Umbilical cord (tissue), 2 donors: ENCODE results near the gene RIT2. TPM values are rescaled to one million over a fixed set of nuclear protein-coding genes. Genes with fewer than 3 reads are reported as not detected.
"Not testable (repeated sequence)": the region's sequence is repeated elsewhere in the genome, so short reads cannot be mapped to it uniquely, and the experiment has no call there.

ENCODE experiments used
- DNase-seq: peaks from one replicate; pipeline ENCODE4 v3.0.0-alpha.2; 2015; ENCODE audit warnings: low spot score
- total RNA-seq: library from RNA; depleted of rRNA; stranded (reverse); fragments of >200 nt; gene quantifications from one replicate; pipeline ENCODE4 v1.2.3, GENCODE V29; 2014; ENCODE audit warnings: low replicate concordance; ENCODE audit not compliant: insufficient read depth

The RIT2 gene
- total RNA-seq, 1 donor from 2014 or later, result not detected

GRCh38 chr18:42760290-42760689, 355.2 kb downstream of the RIT2 start:
- no peak for DNase-seq

GRCh38 chr18:42758852-42759251, 356.6 kb downstream of the RIT2 start:
- peak; percentile 28 for DNase-seq

DNA sequence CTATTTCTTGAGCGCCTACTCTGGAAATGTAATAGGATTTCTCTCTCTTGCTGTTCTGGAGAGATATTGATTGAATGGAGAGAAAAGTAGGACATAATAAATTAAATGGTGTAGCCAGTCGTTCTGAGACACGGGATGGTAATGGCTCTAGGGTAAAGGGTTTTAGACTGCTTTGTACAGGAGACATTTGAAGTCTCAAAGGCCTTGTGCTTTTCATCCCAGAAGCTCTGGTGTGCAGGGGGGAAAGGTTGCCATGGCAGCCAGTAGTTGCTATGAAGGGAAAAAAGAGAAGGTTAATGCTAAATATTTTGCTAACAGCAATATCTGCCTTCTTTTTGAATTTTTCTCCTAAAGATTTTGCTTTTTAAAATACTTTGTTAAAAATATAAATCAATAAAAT, 359.3 kb downstream of the RIT2 start:
- no peak for DNase-seq

DNA sequence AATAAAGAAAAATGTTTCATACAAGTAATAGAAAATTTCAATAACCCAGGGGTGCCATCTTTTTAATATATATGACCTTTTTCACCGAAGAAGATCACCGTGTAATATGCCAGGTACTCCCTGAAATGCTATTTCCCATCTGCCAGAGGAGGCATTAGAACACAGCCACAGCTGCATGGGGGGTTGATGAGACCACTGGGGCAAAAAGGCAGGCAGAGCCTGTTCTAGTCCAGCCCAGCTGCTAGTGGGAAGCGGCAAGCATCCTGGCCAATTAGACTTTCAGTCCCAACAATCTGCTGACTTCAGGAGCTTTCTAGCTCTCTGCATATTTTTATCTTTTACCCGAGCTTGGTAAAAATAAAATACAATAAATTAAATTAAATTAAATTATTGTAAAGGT, 362.6 kb downstream of the RIT2 start:
- no peak for DNase-seq

- DNase-seq, result no peak
Observed at GRCh38 chr18:42746794-42747193, 368.7 kb downstream of the RIT2 start.

DNA sequence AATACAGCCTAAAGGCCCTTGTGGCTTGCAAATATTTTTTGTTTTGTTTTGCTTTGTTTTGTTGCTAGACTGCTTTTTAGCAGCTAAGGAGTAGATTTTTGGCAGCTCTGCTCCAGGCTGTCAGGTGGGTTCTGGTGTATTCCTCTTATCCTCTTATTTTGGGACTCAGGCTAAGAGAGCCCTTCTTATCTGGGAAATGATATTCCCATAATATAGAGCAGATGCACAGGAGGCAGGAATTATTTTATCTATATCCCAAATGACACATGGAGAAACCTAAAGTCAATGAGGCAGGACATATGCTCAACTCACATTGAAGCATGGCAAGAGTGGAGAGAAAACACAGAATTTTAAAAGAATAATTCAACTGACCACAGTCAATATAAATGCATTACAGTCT, 369.6 kb downstream of the RIT2 start:
- DNase-seq, result peak; percentile 23

DNA sequence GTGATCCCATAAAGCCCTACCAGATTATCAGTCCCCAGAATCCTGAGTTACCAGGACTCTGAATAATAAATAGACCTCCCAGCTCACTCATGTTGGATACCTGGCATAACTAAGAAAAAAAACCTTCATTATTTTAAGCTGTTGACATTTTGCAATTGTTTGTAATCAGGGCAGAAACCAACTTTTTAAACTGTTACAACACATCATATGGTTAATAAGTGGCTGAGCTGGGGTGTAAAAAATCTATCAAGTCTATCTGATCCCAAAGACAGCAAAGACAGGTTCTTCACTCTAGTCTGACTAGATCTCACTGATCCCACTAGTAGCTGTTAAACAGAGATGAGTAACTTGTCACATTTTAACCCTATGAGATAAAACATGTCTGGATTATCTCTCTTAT, 370.3 kb downstream of the RIT2 start:
- DNase-seq, result peak; percentile 8

DNA sequence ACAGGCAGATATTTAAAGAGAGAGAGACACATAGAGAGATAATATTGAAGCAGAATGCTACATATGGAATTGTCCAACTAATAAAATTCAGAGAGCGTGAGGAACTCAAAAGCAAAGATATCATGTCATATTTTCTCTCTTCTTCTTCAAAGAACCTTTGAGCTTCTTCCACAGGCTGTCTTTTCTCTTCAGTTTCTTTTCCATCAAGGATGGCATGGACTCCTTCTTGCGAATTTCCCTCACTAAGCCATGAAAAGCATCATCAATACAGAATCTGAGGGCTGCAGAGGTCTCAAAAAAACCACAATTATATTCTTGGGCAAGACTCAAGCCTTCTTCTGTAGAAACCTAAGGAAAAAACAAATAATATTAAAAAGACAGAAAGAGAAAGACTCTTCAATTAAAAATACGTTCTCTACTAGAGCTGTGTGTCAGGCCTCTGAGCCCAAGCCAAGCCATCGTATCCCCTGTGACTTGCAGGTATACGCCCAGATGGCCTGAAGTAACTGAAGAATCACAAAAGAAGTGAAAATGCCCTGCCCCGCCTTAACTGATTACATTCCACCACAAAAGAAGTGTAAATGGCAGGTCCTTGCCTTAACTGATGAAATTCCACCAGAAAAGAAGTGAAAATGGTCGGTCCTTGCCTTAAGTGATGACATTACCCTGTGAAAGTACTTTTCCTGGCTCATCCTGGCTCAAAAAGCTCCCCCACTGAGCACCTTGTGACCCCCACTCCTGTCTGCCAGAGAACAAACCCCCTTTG, 371.9 kb downstream of the RIT2 start:
- DNase-seq, result no peak

DNA sequence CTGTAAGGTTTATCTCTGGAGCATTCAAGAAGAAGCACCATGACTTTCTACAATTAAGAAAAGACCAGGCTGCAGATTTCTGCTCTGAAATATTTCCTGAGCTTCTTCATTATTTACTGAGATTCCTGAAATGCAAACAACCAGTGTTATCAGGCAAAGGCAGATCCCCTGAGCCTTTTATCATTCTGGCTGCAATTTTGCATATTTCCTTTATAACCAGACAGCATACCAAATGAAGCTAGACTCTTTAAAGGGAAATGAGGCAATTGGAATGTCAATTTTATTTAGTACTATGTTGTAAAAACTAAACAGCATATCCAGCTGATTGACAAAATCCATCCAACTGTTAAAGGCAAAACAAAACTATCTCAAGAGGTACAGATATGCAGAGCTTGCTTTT, 372.5 kb downstream of the RIT2 start:
- DNase-seq, result peak; percentile 95

GRCh38 chr18:42742474-42742873, 373.0 kb downstream of the RIT2 start:
- DNase-seq, result peak; percentile 2

- DNase-seq, result not testable (repeated sequence)
Observed at GRCh38 chr18:42741805-42742347, 373.6 kb downstream of the RIT2 start.

DNA sequence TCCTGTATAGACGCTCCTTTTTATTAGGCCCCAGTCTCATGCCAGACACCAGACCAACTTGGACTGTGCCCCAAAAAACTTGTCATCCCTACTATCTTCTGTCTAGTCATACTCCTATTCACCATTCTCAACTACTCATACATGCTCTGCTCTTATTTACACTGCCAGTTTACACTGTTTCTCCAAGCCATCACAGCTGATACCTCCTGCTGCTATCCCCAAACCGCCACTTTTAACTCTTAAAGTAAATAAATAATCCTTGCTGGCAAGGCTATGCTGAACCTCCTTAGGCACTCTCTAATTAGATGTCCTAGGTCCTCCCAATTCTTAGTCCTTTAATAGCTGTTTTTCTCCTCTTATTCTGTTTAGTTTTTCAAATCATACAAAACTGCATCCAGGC, 374.2 kb downstream of the RIT2 start:
- DNase-seq, result not testable (repeated sequence)

DNA sequence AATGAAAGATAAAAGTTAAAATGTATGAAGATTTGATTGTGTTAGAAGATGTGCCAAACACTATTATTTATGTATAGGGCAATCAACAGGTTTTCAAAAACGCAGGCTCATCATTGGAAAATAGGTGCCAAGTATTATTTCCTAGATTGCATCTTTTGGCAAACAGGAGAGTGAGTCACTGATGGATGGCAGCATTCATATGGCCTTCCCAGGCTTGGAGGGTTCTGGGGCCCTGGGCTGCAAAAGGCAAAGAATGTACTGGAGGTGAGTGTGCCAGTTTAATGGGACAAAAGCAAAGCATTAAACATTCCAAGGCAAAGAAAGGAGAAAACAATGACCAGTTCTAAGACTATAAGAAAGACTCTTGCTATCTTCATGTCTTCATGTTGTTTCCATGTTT, 379.4 kb downstream of the RIT2 start:
- no peak for DNase-seq

- no peak for DNase-seq
Observed at GRCh38 chr18:42734520-42734919, 381.0 kb downstream of the RIT2 start.

DNA sequence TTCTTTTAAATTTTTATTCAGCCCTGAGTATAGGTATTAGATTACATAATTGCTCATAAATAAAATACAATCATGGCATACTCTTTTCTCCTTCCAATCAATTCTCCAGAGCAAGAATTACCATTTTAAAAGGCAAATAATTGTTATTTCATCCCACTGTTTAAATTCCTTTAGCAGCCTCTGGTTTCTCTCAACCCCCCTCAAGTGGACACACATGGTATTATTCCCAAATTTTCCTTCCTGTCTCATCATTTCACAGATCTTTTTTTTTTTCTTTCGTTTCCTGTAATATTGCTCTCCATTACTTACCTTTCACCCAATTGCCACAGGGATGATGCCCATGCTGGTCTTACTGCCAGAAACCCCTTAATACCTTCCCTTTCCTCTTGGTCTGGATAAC, 385.2 kb downstream of the RIT2 start:
- DNase-seq, result no peak

DNA sequence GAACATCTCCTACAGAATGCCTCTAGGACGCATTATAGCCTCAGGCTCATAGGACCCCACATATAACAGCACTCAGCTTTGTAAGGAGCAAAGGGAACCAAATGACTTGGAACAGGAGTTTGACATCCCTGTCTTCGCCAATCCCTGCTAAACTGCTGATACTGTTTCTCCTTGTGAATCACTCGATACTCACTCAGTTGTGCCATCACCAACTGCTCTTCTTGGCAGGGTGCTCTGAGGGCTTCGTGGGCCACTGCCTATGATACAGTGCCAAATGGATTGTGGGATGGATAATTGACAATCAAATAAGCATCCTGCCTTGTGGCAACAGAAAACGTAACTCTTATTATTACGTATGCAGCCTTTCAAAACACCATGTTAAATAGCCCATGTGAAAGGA, 396.3 kb downstream of the RIT2 start:
- no peak for DNase-seq

DNA sequence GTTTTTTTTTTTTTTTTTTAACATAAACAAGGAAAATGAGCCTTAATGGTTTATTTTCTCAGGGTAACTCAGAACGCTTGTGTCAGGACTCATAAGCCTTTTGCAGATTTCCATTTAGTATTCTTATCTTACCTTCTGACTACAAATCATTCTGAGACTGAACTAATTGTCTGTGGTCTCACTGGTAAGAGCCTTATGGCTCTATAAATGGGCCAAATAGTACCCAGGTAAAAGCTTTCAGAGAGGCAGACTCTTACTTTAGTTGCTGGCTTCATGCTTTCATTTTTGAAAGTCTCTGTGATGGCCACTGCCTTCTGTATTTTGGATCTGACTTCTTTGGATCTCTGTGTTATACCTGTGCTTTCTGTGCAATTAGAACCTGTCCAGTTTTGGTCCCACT, 403.4 kb downstream of the RIT2 start:
- DNase-seq, result no peak

DNA sequence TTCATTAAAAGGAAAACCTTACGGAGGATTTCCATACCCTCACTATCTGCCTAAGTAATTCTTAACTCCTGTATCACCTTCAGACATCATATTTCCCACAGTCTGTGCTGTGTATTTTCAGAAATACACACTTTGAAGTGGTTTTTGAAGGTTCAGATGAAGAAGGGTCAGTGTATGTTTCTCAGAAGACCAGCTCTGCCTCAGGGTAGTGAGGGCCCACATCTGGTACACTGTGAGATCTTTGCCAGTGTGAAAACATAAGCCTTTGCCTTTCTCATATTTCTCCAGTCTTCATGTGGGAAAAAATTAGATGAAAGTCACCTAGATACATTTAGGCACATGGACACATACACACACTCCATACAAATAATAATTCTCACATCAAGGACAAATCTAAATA, 408.4 kb downstream of the RIT2 start:
- peak; percentile 6 for DNase-seq

DNA sequence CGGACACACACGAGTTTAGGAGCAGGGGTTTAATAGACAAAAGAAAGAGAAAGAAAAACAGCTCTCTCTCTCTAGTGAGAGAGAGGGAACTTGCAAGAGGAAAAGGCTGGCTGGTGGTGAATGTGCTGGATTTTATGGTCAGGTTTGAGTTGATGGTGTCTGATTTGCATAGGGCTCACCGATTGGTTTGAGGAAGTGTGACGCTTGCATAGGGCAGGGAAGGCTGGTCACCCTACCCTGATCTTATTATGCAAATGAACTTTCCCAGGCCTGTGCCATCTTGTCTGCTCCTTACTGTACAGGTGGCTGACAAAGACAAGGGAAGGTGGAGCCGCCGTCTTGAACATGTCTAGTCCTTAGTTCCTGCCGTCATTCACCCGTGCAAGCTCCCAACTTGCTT, 408.9 kb downstream of the RIT2 start:
- DNase-seq, result peak; percentile 74

DNA sequence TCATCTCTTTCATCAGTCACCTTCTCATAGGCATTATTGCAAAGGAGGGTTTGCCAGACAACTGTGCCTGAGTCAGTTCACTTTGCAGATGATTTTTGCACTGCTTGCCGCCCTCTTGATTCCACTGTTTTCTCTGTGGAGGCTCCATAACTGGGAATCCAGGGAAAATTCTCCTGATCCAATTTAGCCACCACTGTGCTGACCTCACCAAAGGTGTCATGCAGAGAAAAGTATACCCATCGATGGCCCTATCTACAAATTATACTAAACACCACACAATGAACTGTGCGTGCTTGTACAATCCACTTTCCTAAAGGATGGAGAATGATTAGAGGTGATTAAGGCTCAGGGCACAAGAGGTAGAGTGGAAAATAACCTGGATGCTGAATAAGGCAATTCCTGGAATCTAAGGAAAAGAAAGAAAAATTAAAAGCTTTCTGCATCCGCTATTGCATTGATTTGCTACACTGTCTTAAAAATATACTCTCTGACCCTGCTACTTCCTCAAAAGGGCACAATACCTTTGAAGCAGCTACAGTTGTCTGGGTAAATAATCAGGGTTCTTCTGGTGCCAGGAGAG, 409.4 kb downstream of the RIT2 start:
- no peak for DNase-seq
